ENCODE measurements around the gene KIF23. TPM values are rescaled to one million over a fixed set of nuclear protein-coding genes. Genes with fewer than 3 reads are reported as not detected.
A peak's percentile ranks its signal among the peaks of the same experiment; 100 is the strongest.

KIF23 gene
- total and polyA plus RNA-seq, 11 donors, result 0.23 to 7.7 (median 0.66) TPM; not detected in 1

DNA sequence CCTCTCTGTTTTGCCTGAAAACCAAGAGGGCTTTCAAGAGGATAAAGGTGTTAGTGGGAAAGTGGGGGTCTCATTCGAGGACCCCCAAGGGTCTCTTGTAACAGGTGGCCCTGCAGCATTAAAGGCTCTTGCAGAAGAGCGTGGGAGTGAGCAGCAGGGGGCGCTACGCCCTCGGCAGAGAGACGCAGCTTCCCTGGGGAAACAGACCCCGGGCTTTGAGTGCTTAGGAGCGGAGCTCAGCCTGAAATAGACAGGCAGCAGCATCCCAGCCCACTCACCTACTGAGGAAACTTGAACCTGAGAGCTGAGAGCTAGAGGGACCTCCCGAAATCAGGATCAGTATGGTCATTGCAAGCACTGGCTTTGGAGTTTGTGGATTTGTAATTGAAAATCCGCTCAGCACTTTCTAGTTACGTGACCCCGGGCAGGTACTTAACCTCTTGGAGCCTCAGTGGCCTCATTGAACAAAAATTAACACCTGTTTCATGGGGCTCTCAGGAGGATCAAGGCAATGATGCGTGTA, 64.2 kb downstream of the KIF23 start:
- TF ChIP-seq, protein P1, sequence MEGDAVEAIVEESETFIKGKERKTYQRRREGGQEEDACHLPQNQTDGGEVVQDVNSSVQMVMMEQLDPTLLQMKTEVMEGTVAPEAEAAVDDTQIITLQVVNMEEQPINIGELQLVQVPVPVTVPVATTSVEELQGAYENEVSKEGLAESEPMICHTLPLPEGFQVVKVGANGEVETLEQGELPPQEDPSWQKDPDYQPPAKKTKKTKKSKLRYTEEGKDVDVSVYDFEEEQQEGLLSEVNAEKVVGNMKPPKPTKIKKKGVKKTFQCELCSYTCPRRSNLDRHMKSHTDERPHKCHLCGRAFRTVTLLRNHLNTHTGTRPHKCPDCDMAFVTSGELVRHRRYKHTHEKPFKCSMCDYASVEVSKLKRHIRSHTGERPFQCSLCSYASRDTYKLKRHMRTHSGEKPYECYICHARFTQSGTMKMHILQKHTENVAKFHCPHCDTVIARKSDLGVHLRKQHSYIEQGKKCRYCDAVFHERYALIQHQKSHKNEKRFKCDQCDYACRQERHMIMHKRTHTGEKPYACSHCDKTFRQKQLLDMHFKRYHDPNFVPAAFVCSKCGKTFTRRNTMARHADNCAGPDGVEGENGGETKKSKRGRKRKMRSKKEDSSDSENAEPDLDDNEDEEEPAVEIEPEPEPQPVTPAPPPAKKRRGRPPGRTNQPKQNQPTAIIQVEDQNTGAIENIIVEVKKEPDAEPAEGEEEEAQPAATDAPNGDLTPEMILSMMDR (IDR thresholded peaks at IDR 0.05), result peak; percentile 69 to 89 (median 80)
- TF ChIP-seq POLR2A (IDR thresholded peaks at IDR 0.05), result no peak
- WGBS, 4 donors, result 27 to 72% (median 34%) methylated on average over 7 to 13 of the region's 13 CpGs
- DNase-seq, result peak in 2 of 5 donors; percentile 42 to 46
- Histone ChIP-seq H3K4me3 (no peak overlapping the region), H3K4me1 (no peaks in the 10 kb centered on the region), H3K27me3 (no peaks in the 10 kb centered on the region), H3K27ac (no peak overlapping the region), H3K9me3 (peaks cover 0 to 9% (median 0%) of the 10 kb centered on the region in 12 donors), H3K36me3 (no peaks in the 10 kb centered on the region)
- intact Hi-C loops (cut with DNase I), result loop anchor here (1.0 to 10.0 kb wide), 14 partner anchors 99 to 1336 kb away; partner anchors contain the start of gene TLE3 (in 4 of the 10)
- ATAC-seq, result peak in 3 of 4 donors; percentile 49 to 60 (median 59)

DNA sequence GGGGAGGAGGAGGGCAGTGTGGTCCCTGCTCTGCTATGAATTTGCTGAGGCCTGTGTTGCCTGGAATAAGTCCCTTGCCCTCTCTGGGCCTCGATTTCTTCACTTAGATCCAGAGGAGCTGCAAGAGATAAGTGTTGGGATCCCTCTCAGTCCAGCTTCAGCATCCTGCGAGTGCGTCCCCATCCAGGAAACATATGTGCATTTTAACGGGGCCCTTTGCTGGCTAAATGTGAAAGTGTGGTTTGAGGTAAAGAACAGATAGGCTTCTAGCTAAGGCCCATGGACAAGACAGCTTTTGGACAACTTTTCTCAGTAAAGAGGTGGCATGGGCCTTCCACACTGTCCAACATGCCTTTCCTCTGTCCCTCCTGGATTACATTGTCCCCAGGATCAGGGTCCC, 64.9 kb downstream of the KIF23 start:
- DNase-seq (no peak), ATAC-seq (no peak)
- Histone ChIP-seq H3K27ac (no peak overlapping the region), H3K9me3 (peaks cover 0 to 9% (median 0%) of the 10 kb centered on the region in 12 donors), H3K4me1 (no peaks in the 10 kb centered on the region), H3K36me3 (no peaks in the 10 kb centered on the region), H3K27me3 (no peaks in the 10 kb centered on the region), H3K4me3 (no peak overlapping the region)
- intact Hi-C loops (cut with DNase I), result loop anchor here (2.0 to 10.0 kb wide), 13 partner anchors 98 to 1336 kb away; partner anchors contain the start of gene TLE3 (in 4 of the 10)
- WGBS, 4 donors, result 72 to 82% (median 78%) methylated on average over 4 of the region's 4 CpGs
- TF ChIP-seq POLR2A (IDR thresholded peaks at IDR 0.05), result no peak
- TF ChIP-seq, protein P1 (IDR thresholded peaks at IDR 0.05), result no peak

DNA sequence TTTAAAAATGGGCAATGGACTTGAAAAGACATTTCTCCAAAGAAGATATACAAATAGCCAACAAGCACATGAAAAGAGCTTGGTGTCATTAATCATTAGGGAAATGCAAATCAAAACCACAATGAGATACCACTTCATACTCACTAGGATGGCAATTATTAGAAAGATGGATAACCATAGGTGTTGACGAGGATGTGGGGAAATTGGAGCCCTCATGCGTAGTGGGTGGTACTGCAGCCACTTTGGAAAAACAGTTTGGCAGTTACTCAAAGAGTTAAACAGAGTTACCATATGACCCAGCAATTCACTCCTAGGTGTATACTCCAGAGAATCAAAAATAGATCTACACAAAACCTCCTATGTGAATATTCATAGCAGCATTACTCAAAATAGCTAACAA, 65.8 kb downstream of the KIF23 start:
- H3K4me3 ChIP-seq, result no peak overlapping the region
- intact Hi-C loops (cut with DNase I), result loop anchor here (2.0 to 10.0 kb wide), 13 partner anchors 97 to 1335 kb away; partner anchors contain the start of gene TLE3 (in 4 of the 10)
- no peak for DNase-seq
- H3K27me3 ChIP-seq, result no peaks in the 10 kb centered on the region
- no peaks in the 10 kb centered on the region for H3K4me1 ChIP-seq
- no peak for ATAC-seq
- H3K27ac ChIP-seq, result no peak overlapping the region
- WGBS, 4 donors, result 96 to 98% (median 97%) methylated on average over 2 of the region's 2 CpGs
- H3K36me3 ChIP-seq, result no peaks in the 10 kb centered on the region
- peaks cover 0 to 9% (median 0%) of the 10 kb centered on the region in 12 donors for H3K9me3 ChIP-seq
- no peak for TF ChIP-seq POLR2A (IDR thresholded peaks at IDR 0.05)
- TF ChIP-seq, protein P1 (IDR thresholded peaks at IDR 0.05), result no peak

DNA sequence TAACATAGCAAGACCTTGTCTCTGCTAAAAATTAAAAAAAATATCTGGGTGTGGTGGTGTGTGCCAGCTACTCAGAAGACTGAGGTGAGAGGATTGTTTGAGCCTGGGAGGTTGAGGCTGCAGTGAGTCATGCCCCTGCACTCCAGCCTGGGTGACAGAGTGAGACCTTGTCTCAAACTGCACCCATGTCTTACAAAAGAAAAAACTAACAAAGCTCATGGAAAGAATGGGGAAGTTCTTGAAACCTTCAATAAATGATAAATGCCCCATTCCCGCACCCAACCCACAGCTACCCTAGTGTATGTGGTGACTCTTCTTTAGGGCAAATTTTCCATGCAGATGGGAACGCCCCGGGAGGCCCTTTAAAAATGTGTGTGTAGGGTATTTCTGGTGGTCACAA, 66.8 kb downstream of the KIF23 start:
- no peak for TF ChIP-seq POLR2A (IDR thresholded peaks at IDR 0.05)
- TF ChIP-seq, protein P1 (IDR thresholded peaks at IDR 0.05), result no peak
- no peak for DNase-seq
- H3K4me3 ChIP-seq, result no peak overlapping the region
- no peak for ATAC-seq
- H3K36me3 ChIP-seq, result no peaks in the 10 kb centered on the region
- intact Hi-C loops (cut with DNase I), result no loop called here
- H3K4me1 ChIP-seq, result no peaks in the 10 kb centered on the region
- no peaks in the 10 kb centered on the region for H3K27me3 ChIP-seq
- H3K9me3 ChIP-seq, result peaks cover 0 to 14% (median 3%) of the 10 kb centered on the region in 12 donors
- WGBS, 4 donors, result 80 to 94% (median 89%) methylated on average over 3 of the region's 3 CpGs
- no peak overlapping the region for H3K27ac ChIP-seq

Data from heart left ventricle (tissue), 16 donors.